ENCODE measurements around the gene MAN1A1.

MAN1A1 gene

GRCh38 chr6:119176445-119176844 is 173.1 kb downstream of the MAN1A1 start:
- POLR2A ChIA-PET, result no interaction called here
- TF ChIP-seq BHLHE40 (IDR thresholded peaks at IDR 0.05; ENCODE audit: borderline replicate concordance) (no peak), ZNF384 (IDR thresholded peaks at IDR 0.05) (no peak)

GRCh38 chr6:119174879-119175817 is 174.4 kb downstream of the MAN1A1 start:
- ChIA-PET POLR2A (no interaction called here), CTCF (no interaction called here)
- no peak for DNase-seq (ENCODE audit: extremely low spot score)
- TF ChIP-seq ARNT (IDR thresholded peaks at IDR 0.05) (no peak), TARDBP (IDR thresholded peaks at IDR 0.05) (no peak), ZNF384 (IDR thresholded peaks at IDR 0.05) (no peak), LEF1 (IDR thresholded peaks at IDR 0.05; ENCODE audit: borderline replicate concordance) (no peak), NFRKB (IDR thresholded peaks at IDR 0.05) (no peak), HDGF (IDR thresholded peaks at IDR 0.05; ENCODE audit: borderline replicate concordance) (no peak), CTBP1 (IDR thresholded peaks at IDR 0.05; ENCODE audit: borderline replicate concordance) (no peak), FOXA1 (IDR thresholded peaks at IDR 0.05) (no peak), L3MBTL2 (conservative IDR thresholded peaks at IDR 0.05) (no peak), FOXM1 (IDR thresholded peaks at IDR 0.05; ENCODE audit: borderline replicate concordance) (no peak), ELF4 (IDR thresholded peaks at IDR 0.05) (no peak), SUZ12 (IDR thresholded peaks at IDR 0.05) (no peak), BHLHE40 (IDR thresholded peaks at IDR 0.05; ENCODE audit: borderline replicate concordance) (no peak)

More at GRCh38 chr6:119176445-119176844, 173.1 kb downstream of the MAN1A1 start:
- DNase-seq (ENCODE audit: extremely low spot score), result no peak
- CTCF ChIA-PET, result interaction anchor here (1.1 kb wide), 1 partner anchor 17 kb away, joined by 4 read pairs; no protein-coding TSS in a partner anchor

GRCh38 chr6:119174085-119174445 is 175.5 kb downstream of the MAN1A1 start:
- ChIA-PET POLR2A (no interaction called here), CTCF (no interaction called here)
- DNase-seq (ENCODE audit: extremely low spot score), result no peak
- no peak for TF ChIP-seq SP1 (IDR thresholded peaks at IDR 0.05)

GRCh38 chr6:119173249-119174084 is 176.1 kb downstream of the MAN1A1 start:
- no peak for DNase-seq (ENCODE audit: extremely low spot score)
- CTCF ChIA-PET, result no interaction called here
- POLR2A ChIA-PET, result no interaction called here
- TF ChIP-seq FOXA1 (IDR thresholded peaks at IDR 0.05) (no peak), L3MBTL2 (conservative IDR thresholded peaks at IDR 0.05) (no peak), HDGF (IDR thresholded peaks at IDR 0.05; ENCODE audit: borderline replicate concordance) (no peak), NFRKB (IDR thresholded peaks at IDR 0.05) (no peak), LEF1 (IDR thresholded peaks at IDR 0.05; ENCODE audit: borderline replicate concordance) (no peak), TARDBP (IDR thresholded peaks at IDR 0.05) (no peak), ARNT (IDR thresholded peaks at IDR 0.05) (no peak), SP1 (IDR thresholded peaks at IDR 0.05) (no peak), FOXM1 (IDR thresholded peaks at IDR 0.05; ENCODE audit: borderline replicate concordance) (no peak)

GRCh38 chr6:119172824-119173223 is 176.7 kb downstream of the MAN1A1 start:
- DNase-seq (ENCODE audit: extremely low spot score), result no peak
- ChIA-PET CTCF (no interaction called here), POLR2A (no interaction called here)
- no peak for TF ChIP-seq FOXK2 (IDR thresholded peaks at IDR 0.05)
- TF ChIP-seq SUZ12 (IDR thresholded peaks at IDR 0.05), result no peak

GRCh38 chr6:119171864-119172588 is 177.5 kb downstream of the MAN1A1 start:
- DNase-seq (ENCODE audit: extremely low spot score), result no peak
- TF ChIP-seq FOXM1 (IDR thresholded peaks at IDR 0.05; ENCODE audit: borderline replicate concordance) (no peak), FOXA1 (IDR thresholded peaks at IDR 0.05) (no peak), TARDBP (IDR thresholded peaks at IDR 0.05) (no peak), PKNOX1 (IDR thresholded peaks at IDR 0.05) (no peak), L3MBTL2 (conservative IDR thresholded peaks at IDR 0.05) (no peak), SP1 (IDR thresholded peaks at IDR 0.05) (no peak), CTBP1 (IDR thresholded peaks at IDR 0.05; ENCODE audit: borderline replicate concordance) (no peak), ELF4 (IDR thresholded peaks at IDR 0.05) (no peak), HDGF (IDR thresholded peaks at IDR 0.05; ENCODE audit: borderline replicate concordance) (no peak), NFRKB (IDR thresholded peaks at IDR 0.05) (no peak), SUZ12 (IDR thresholded peaks at IDR 0.05) (no peak), BHLHE40 (IDR thresholded peaks at IDR 0.05; ENCODE audit: borderline replicate concordance) (no peak), ZNF384 (IDR thresholded peaks at IDR 0.05) (no peak)
- ChIA-PET CTCF (no interaction called here), POLR2A (no interaction called here)

GRCh38 chr6:119171088-119171841 is 178.3 kb downstream of the MAN1A1 start:
- ChIA-PET CTCF (no interaction called here), POLR2A (no interaction called here)
- DNase-seq (ENCODE audit: extremely low spot score), result no peak
- TF ChIP-seq SUZ12 (IDR thresholded peaks at IDR 0.05), result no peak
- no peak for TF ChIP-seq BHLHE40 (IDR thresholded peaks at IDR 0.05; ENCODE audit: borderline replicate concordance)
- no peak for TF ChIP-seq PKNOX1 (IDR thresholded peaks at IDR 0.05)
- TF ChIP-seq CTBP1 (IDR thresholded peaks at IDR 0.05; ENCODE audit: borderline replicate concordance), result no peak
- no peak for TF ChIP-seq ARNT (IDR thresholded peaks at IDR 0.05)
- no peak for TF ChIP-seq LEF1 (IDR thresholded peaks at IDR 0.05; ENCODE audit: borderline replicate concordance)
- no peak for TF ChIP-seq ELF4 (IDR thresholded peaks at IDR 0.05)
- TF ChIP-seq SP1 (IDR thresholded peaks at IDR 0.05), result no peak
